ENCODE results near the gene CACNA1G.
A peak's percentile ranks its signal among the peaks of the same experiment; 100 is the strongest.

GRCh38 chr17:50560185-50560824 lies at the start of gene CACNA1G:
- TF ChIP-seq CREM (CRISPR knock-in tag; IDR thresholded peaks at IDR 0.05) (no peak), CBFB (CRISPR knock-in tag; IDR thresholded peaks at IDR 0.05; ENCODE audit: low read depth) (no peak), SP1 (CRISPR knock-in tag; conservative IDR thresholded peaks at IDR 0.05) (peak; percentile 72), IRF2 (CRISPR knock-in tag; IDR thresholded peaks at IDR 0.05; ENCODE audit: borderline replicate concordance, low read depth) (no peak), ZNF232 (CRISPR knock-in tag; IDR thresholded peaks at IDR 0.05) (no peak), E2F4 (CRISPR knock-in tag; IDR thresholded peaks at IDR 0.05; ENCODE audit: borderline replicate concordance, low read depth) (no peak), CTCF (IDR thresholded peaks at IDR 0.05) (no peak)
- TF ChIP-seq, protein P1, sequence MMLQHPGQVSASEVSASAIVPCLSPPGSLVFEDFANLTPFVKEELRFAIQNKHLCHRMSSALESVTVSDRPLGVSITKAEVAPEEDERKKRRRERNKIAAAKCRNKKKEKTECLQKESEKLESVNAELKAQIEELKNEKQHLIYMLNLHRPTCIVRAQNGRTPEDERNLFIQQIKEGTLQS (CRISPR knock-in tag; conservative IDR thresholded peaks at IDR 0.05): no peak
- TF ChIP-seq, protein P2, sequence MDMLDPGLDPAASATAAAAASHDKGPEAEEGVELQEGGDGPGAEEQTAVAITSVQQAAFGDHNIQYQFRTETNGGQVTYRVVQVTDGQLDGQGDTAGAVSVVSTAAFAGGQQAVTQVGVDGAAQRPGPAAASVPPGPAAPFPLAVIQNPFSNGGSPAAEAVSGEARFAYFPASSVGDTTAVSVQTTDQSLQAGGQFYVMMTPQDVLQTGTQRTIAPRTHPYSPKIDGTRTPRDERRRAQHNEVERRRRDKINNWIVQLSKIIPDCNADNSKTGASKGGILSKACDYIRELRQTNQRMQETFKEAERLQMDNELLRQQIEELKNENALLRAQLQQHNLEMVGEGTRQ (CRISPR knock-in tag; IDR thresholded peaks at IDR 0.05): no peak
